Gastrocnemius medialis (tissue), 4 donors: ENCODE results near the gene RNF220. TPM values are rescaled to one million over a fixed set of nuclear protein-coding genes. Genes with fewer than 3 reads are reported as not detected.
"Not testable (repeated sequence)": the region's sequence is repeated elsewhere in the genome, so short reads cannot be mapped to it uniquely, and the experiment has no call there.

ENCODE experiments used
- ATAC-seq, 2 donors: fragments of 150-250 bp; one replicate each; pipeline ENCODE4 v1.9.1; 2016
- DNase-seq, 2 donors: peaks; one replicate each; pipeline ENCODE4 v3.0.0-alpha.2; 2019
- H3K27ac ChIP-seq, 4 donors: fragments of 200-600 bp; sonication (generic); 1 replicate in 1 of 4; 2 replicates in 3 of 4; pipeline ENCODE4 v1.5.1; 2016 to 2018; ENCODE audit warnings: mild to moderate bottlenecking in 2 of 4, moderate library complexity in 1 of 4
- H3K27me3 ChIP-seq, 3 donors: fragments of 200-600 bp; sonication (generic) in 2 of 3; 1 replicate in 1 of 3; 2 replicates in 2 of 3; pipeline versions ENCODE4 v1.5.1 to v1.6.0; 2016 to 2019; ENCODE audit warnings: mild to moderate bottlenecking in 1 of 3, moderate library complexity in 1 of 3
- H3K36me3 ChIP-seq, 2 donors: fragments of 200-600 bp; sonication (generic) in 1 of 2; one replicate each; pipeline ENCODE4 v1.5.1; 2017 to 2018
- H3K4me1 ChIP-seq, 2 donors: fragments of 200-600 bp; sonication (generic) in 1 of 2; one replicate each; pipeline ENCODE4 v1.5.1; 2016 to 2017; ENCODE audit warnings: mild to moderate bottlenecking in 2 of 2
- H3K4me3 ChIP-seq, 4 donors: fragments of 200-600 bp; sonication (generic) in 3 of 4; 1 replicate in 1 of 4; 2 replicates in 3 of 4; pipeline ENCODE4 v1.5.1; 2016 to 2019; ENCODE audit warnings: mild to moderate bottlenecking in 2 of 4
- H3K9me3 ChIP-seq, 3 donors: fragments of 200-600 bp; sonication (generic) in 2 of 3; 1 replicate in 1 of 3; 2 replicates in 2 of 3; pipeline ENCODE4 v1.5.1; 2016 to 2019
- CTCF ChIP-seq, 5 experiments: fragments of 450-650 bp in 3 of 5; fragments of 200-600 bp in 2 of 5; sonication (generic) in 2 of 5; IDR thresholded peaks in 4 of 5; conservative IDR thresholded peaks in 1 of 5; 1 replicate in 4 of 5; 2 replicates in 1 of 5; pipeline ENCODE4 v1.5.1; 2016 to 2019; ENCODE audit warnings: antibody characterized with exemption in 5 of 5, mild to moderate bottlenecking in 3 of 5, moderate library complexity in 3 of 5
- POLR2A ChIP-seq, 2 donors: fragments of 450-650 bp; IDR thresholded peaks; one replicate each; pipeline ENCODE4 v1.6.1; 2017; ENCODE audit warnings: antibody characterized with exemption in 2 of 2, mild to moderate bottlenecking in 2 of 2, moderate library complexity in 2 of 2
- in situ Hi-C, 4 donors: fragments of 200-750 bp; cut with MboI; loops; one replicate each; pipeline versions ENCODE4 v1.15.0 to v1.8.0; 2017; ENCODE audit warnings: low sequenced_read_pairs in 4 of 4
- intact Hi-C: fragments of 100-400 bp; cut with DNase I; formaldehyde crosslinking; loops from one replicate; pipeline ENCODE4 v1.15.1; 2023; ENCODE audit warnings: low total_unique reads
- total RNA-seq, 4 donors: library from RNA; depleted of rRNA; stranded (reverse); fragments of >200 nt; gene quantifications; one replicate each; pipeline versions ENCODE4 v1.1.0 to v1.2.3, GENCODE V29; 2016

Gene RNF220
- total RNA-seq, 4 donors from 2014 or later = 91.2 to 172 (median 128) TPM

GRCh38 chr1:44559330-44559729 is 154.3 kb downstream of the RNF220 start:
- H3K27me3 ChIP-seq = peaks cover 0 to 12% (median 2%) of the 10 kb centered on the region in 3 donors
- H3K4me1 ChIP-seq = no peaks in the 10 kb centered on the region
- DNase-seq (no peak), ATAC-seq (no peak)
- H3K9me3 ChIP-seq = no peaks in the 10 kb centered on the region
- TF ChIP-seq CTCF (IDR thresholded peaks at IDR 0.05 in 4 of 5, conservative IDR thresholded peaks at IDR 0.05 in 1 of 5) (no peak), POLR2A (IDR thresholded peaks at IDR 0.05) (no peak)
- H3K4me3 ChIP-seq = no peak overlapping the region
- H3K27ac ChIP-seq = no peak overlapping the region
- no peaks in the 10 kb centered on the region for H3K36me3 ChIP-seq
- in situ Hi-C loops = no loop called here
- intact Hi-C loops = no loop called here

GRCh38 chr1:44559913-44560312 is 154.9 kb downstream of the RNF220 start:
- peaks cover 0 to 12% (median 2%) of the 10 kb centered on the region in 3 donors for H3K27me3 ChIP-seq
- in situ Hi-C loops = no loop called here

GRCh38 chr1:44560696-44561095 is 155.6 kb downstream of the RNF220 start:
- intact Hi-C loops, H3K9me3 ChIP-seq, H3K4me1 ChIP-seq, DNase-seq, ATAC-seq, H3K4me3 ChIP-seq, H3K36me3 ChIP-seq, in situ Hi-C loops, H3K27ac ChIP-seq: not testable (repeated sequence)
- peaks cover 2 to 12% (median 3%) of the 10 kb centered on the region in 3 donors for H3K27me3 ChIP-seq

More at GRCh38 chr1:44559913-44560312, 154.9 kb downstream of the RNF220 start:
- intact Hi-C loops = no loop called here
- no peak for DNase-seq
- no peak overlapping the region for H3K4me3 ChIP-seq
- no peaks in the 10 kb centered on the region for H3K4me1 ChIP-seq
- no peaks in the 10 kb centered on the region for H3K9me3 ChIP-seq
- H3K36me3 ChIP-seq = no peaks in the 10 kb centered on the region
- no peak overlapping the region for H3K27ac ChIP-seq
- TF ChIP-seq POLR2A (IDR thresholded peaks at IDR 0.05) (no peak), CTCF (IDR thresholded peaks at IDR 0.05 in 4 of 5, conservative IDR thresholded peaks at IDR 0.05 in 1 of 5) (no peak)
- no peak for ATAC-seq

- intact Hi-C loops (no loop called here), in situ Hi-C loops (no loop called here)
- peaks cover 0 to 3% (median 3%) of the 10 kb centered on the region in 3 donors for H3K27me3 ChIP-seq
- no peak for DNase-seq
- H3K4me3 ChIP-seq = no peak overlapping the region
- no peak overlapping the region for H3K27ac ChIP-seq
- no peaks in the 10 kb centered on the region for H3K36me3 ChIP-seq
- no peaks in the 10 kb centered on the region for H3K9me3 ChIP-seq
- no peaks in the 10 kb centered on the region for H3K4me1 ChIP-seq
- ATAC-seq = no peak
- TF ChIP-seq CTCF (IDR thresholded peaks at IDR 0.05 in 4 of 5, conservative IDR thresholded peaks at IDR 0.05 in 1 of 5) = no peak
Observed at GRCh38 chr1:44565259-44565750, 160.2 kb downstream of the RNF220 start.

GRCh38 chr1:44565833-44566232 is 160.8 kb downstream of the RNF220 start:
- Histone ChIP-seq H3K36me3 (no peaks in the 10 kb centered on the region), H3K4me3 (no peak overlapping the region), H3K9me3 (no peaks in the 10 kb centered on the region), H3K27ac (no peak overlapping the region), H3K27me3 (peaks cover 0 to 3% (median 3%) of the 10 kb centered on the region in 3 donors), H3K4me1 (no peaks in the 10 kb centered on the region)
- intact Hi-C loops (no loop called here), in situ Hi-C loops (no loop called here)
- ATAC-seq (no peak), DNase-seq (no peak)
- TF ChIP-seq CTCF (IDR thresholded peaks at IDR 0.05 in 4 of 5, conservative IDR thresholded peaks at IDR 0.05 in 1 of 5) = no peak
- no peak for TF ChIP-seq POLR2A (IDR thresholded peaks at IDR 0.05)
